C4-2B (cell line): ENCODE results near the gene TCF4.

Experiments used
- ZFX ChIP-seq: fragments of 450-650 bp; IDR thresholded peaks from 2 replicates; pipeline ENCODE4 v1.6.1; 2017
- TF ChIP-seq, protein P1 (sequence below): fragments of 450-650 bp; conservative IDR thresholded peaks from 2 replicates; pipeline ENCODE4 v1.5.1; 2017; ENCODE audit warnings: mild to moderate bottlenecking

DNA sequence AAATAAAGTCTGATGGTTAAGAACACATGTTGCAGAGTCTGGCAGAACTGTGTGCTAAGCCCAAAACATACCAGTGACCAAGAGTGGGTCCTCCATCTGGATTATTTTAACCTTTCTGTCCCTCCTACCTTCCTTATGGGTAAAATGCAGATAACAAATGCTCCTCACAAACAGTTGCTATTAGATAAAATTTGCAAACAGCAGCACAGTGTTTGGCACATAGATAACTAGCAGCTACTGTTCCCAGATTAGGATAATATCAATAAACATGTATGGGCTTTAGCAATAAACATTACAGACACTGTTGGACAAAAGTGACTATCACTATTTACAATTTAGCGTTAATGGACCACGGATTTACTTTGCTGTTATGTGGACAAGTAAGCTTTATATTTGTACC lies 154.9 kb downstream of the TCF4 start:
- TF ChIP-seq, protein P1, sequence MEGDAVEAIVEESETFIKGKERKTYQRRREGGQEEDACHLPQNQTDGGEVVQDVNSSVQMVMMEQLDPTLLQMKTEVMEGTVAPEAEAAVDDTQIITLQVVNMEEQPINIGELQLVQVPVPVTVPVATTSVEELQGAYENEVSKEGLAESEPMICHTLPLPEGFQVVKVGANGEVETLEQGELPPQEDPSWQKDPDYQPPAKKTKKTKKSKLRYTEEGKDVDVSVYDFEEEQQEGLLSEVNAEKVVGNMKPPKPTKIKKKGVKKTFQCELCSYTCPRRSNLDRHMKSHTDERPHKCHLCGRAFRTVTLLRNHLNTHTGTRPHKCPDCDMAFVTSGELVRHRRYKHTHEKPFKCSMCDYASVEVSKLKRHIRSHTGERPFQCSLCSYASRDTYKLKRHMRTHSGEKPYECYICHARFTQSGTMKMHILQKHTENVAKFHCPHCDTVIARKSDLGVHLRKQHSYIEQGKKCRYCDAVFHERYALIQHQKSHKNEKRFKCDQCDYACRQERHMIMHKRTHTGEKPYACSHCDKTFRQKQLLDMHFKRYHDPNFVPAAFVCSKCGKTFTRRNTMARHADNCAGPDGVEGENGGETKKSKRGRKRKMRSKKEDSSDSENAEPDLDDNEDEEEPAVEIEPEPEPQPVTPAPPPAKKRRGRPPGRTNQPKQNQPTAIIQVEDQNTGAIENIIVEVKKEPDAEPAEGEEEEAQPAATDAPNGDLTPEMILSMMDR: no peak
- no peak for TF ChIP-seq ZFX
